Measurements from ENCODE around the gene UBE2H.

The UBE2H gene

DNA sequence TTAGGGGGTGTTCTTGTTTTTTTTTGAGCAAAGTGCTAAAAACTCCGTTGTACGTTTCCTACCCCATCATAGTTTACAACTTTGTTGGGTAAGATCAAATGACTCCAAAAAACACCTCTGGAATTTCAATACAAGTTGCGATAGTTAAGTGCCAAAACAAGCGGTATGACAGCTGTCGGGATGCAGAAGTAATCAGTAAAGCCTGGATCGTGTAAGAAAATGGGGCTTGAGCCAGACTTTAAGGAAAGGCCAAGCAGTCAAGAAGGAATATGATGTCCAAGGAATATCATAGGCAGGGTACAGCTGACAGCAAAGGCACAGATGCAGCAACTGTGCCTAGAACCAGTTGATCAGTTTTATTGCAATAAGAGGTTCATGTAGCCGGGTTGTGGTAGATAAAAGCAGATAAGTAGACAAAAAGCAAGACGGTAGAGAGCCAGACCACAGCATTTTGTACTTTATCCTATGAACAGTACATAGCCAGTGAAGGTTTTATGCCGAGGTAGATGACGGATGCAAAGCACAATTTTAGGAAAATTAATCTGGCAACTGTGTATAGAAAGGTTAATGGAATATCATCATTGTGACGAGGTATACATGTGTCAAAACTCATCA is 45.5 kb downstream of the UBE2H start:
- POLR2A ChIA-PET = no interaction called here
- no peak overlapping the region for H3K4me3 ChIP-seq (ENCODE audit: low read depth, low read length)
- CTCF ChIA-PET = interaction anchor here (0.5 kb wide), 1 partner anchor 45 kb away, joined by 4 read pairs; no protein-coding TSS in a partner anchor

More for the DNA sequence above, 45.5 kb downstream of the UBE2H start:
- no peaks in the 10 kb centered on the region for H3K36me3 ChIP-seq (ENCODE audit: control insufficient read depth in 2 of 2, insufficient read depth in 1 of 2, low read length in 2 of 2)
- no peaks in the 10 kb centered on the region for H3K9me3 ChIP-seq (ENCODE audit: control insufficient read depth, insufficient read depth, low read depth, low read length)
- TF ChIP-seq ZNF140 (tag by site-specific recombination; IDR thresholded peaks at IDR 0.05) (no peak), ZNF24 (tag by site-specific recombination; IDR thresholded peaks at IDR 0.05) (no peak), ZBTB44 (tag by site-specific recombination; IDR thresholded peaks at IDR 0.05) (no peak), ZNF335 (tag by site-specific recombination; conservative IDR thresholded peaks at IDR 0.05) (no peak), ZNF449 (tag by site-specific recombination; IDR thresholded peaks at IDR 0.05) (no peak), ZNF677 (tag by site-specific recombination; IDR thresholded peaks at IDR 0.05) (no peak), ATF2 (tag by site-specific recombination; IDR thresholded peaks at IDR 0.05; ENCODE audit: low read depth) (no peak), ZNF112 (tag by site-specific recombination; IDR thresholded peaks at IDR 0.05) (no peak), ZIC2 (tag by site-specific recombination; IDR thresholded peaks at IDR 0.05) (no peak), ZNF248 (tag by site-specific recombination; IDR thresholded peaks at IDR 0.05) (no peak), ZNF211 (tag by site-specific recombination; IDR thresholded peaks at IDR 0.05; ENCODE audit: low read depth) (no peak), ZNF19 (tag by site-specific recombination; IDR thresholded peaks at IDR 0.05; ENCODE audit: low read depth) (no peak), GLIS1 (tag by site-specific recombination; IDR thresholded peaks at IDR 0.05) (no peak), ZNF148 (tag by site-specific recombination; IDR thresholded peaks at IDR 0.05; ENCODE audit: borderline replicate concordance) (no peak), ZNF2 (tag by site-specific recombination; IDR thresholded peaks at IDR 0.05) (no peak), ZBTB6 (tag by site-specific recombination; IDR thresholded peaks at IDR 0.05) (no peak), ZNF184 (tag by site-specific recombination; IDR thresholded peaks at IDR 0.05) (no peak), SCRT1 (tag by site-specific recombination; IDR thresholded peaks at IDR 0.05; ENCODE audit: borderline replicate concordance) (no peak), ZNF280D (tag by site-specific recombination; IDR thresholded peaks at IDR 0.05) (no peak), ZNF433 (tag by site-specific recombination; IDR thresholded peaks at IDR 0.05; ENCODE audit: low read depth) (no peak)
- no peaks in the 10 kb centered on the region for H3K4me1 ChIP-seq (ENCODE audit: control insufficient read depth, insufficient read depth, low read length)
- no peak overlapping the region for H3K27ac ChIP-seq (ENCODE audit: extremely low read depth, low read depth, low read length)

Data from HEK293 (cell line).